HG03571 (cell line): Measurements from ENCODE around the gene RPS27.
"Not testable (repeated sequence)": the region's sequence is repeated elsewhere in the genome, so short reads cannot be mapped to it uniquely, and the experiment has no call there.

ENCODE experiments used
- ATAC-seq: cut with Tn5 transposase; IDR thresholded peaks from one replicate; pipeline ENCODE4 v1.9.1; 2021; ENCODE audit not compliant: unreplicated experiment

The RPS27 gene

GRCh38 chr1:153985341-153985912 lies 5.1 kb upstream of the RPS27 start:
- ATAC-seq: no peak

DNA sequence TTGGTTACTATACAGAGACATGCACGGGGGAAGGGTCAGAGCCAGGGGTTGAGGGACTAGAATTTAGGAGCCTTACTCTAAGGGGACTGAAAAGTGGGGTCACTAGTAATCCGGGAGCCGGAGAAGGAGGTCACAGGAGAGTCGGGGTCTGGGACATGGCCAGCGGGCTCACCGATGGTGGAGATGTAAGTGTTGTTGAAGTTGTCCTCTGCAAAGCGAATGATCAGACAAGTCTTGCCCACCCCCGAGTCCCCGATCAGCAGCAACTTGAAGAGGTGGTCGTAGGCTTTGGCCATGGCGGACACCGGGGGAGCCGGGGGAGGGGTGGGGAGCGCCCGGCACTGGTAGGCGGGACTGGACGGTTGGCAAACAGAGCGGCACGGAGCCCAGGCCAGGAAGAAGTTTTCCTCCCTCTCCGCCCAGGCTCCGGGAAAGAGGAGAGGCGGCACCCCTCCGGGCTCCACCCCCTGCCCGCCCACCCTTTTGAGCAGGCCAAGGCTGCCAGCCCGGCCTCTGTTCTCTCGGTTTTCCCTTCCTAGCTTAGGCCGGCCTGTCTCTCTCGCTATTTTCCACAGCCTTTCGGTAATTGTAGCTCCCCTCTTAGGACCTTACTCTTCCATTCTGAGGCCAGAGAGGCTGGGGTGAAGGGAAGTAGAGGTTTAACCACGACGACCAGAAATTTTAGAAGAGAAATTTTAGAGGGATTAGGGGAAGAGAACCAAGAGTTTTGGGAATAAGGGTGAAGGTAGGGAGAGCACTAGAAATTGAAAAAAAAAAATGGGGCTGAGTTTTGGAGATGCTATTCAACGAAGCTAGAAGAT lies 4.4 kb upstream of the RPS27 start, which contains the start of gene RAB13:
TSS of gene RAB13 (minus strand) at position 399 of the 821 bp plus-strand sequence. CDS start at position 296, 103 bp downstream.
- ATAC-seq: no peak

- no peak for ATAC-seq
Measured at GRCh38 chr1:153987621-153988020, 2.9 kb upstream of the RPS27 start.

DNA sequence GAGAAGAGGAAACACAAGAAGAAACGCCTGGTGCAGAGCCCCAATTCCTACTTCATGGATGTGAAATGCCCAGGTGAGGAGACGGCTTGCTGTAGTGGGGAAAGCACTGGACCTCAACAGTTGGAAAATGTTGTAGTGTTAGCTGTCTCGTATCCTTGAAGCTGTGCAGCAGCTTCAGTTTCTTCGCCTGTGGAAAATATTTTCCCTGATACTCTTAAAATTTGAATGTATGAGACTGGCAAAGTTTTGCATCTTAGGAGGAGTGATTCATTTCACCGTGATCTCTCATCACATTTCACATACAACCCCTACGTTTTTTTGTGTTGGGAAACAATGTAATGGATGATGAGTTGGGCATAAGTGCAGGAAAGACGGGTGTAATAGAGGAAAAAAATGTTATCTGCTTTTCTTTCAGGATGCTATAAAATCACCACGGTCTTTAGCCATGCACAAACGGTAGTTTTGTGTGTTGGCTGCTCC lies 629 bp downstream of the RPS27 start:
- ATAC-seq: no peak

DNA sequence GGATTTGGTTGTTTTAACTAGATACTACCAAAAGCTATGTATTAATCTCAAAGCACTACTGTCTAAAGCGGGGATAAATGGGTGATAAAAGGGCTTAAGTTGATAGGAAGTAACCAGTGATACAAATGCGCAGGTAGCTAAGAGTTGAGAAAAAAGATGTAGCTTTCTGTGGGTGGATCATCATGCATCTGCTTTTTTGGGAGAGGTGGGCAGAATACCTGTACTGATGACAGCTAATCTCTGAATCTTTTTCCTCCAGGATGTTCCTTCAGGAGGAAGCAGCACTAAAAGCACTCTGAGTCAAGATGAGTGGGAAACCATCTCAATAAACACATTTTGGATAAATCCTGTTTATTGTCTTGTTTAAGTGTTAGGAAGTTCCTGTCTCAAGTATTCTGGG lies 1.2 kb downstream of the RPS27 start:
- ATAC-seq: no peak

DNA sequence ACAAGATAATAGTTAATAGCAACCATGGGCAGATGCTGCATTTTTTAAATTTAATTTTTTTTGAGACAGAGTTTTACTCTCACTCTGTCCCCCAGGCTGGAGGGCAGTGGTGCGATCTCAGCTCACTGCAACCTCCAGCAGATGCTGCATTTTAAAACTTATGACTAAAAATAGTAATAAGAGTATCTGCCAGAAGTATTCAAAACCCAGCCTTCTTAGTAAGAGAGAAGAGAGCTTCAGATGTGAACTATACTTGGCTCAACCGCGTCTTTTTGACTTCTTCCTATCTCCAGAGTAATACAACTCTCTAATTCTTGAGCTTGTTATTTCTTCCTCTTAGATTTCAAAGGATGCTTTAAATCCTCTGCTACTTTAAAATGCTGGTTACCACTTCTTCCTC lies 4.6 kb downstream of the RPS27 start:
- no peak for ATAC-seq

DNA sequence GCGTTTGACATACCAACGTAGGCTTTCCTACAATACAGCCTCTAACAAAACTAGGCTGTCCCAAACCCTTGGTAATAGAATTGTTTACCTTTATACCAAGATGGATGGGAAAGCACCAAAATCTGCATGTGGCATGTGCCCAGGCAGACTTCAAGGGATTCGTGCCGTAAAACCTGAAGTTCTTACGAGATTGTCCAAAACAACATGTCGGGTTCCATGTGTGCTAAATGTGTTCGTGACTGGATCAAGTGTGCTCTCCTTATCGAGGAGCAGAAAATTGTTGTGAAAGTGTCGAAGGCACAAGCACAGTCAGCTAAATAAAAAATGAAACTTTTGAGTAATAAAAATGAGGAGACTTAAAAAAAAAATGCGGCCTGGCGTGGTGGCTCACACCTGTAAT lies 5.1 kb downstream of the RPS27 start:
- ATAC-seq: no peak

DNA sequence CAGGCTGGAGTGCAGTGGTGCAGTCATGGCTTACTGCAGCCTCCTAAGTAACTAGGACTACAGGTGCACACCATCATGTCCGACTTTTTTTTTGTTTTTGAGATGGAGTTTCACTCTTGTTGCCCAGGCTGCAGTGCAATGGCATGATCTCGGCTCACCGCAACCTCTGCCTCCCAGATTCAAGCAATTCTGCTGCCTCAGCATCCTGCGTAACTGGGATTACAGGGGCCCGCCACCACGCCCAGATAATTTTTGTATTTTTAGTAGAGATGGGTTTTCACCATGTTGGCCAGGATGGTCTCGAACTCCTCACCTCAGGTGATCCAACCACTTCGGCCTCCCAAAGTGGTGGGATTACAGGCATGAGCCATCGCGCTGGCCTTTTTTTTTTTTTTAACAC lies 6.3 kb downstream of the RPS27 start:
- not testable (repeated sequence) for ATAC-seq

DNA sequence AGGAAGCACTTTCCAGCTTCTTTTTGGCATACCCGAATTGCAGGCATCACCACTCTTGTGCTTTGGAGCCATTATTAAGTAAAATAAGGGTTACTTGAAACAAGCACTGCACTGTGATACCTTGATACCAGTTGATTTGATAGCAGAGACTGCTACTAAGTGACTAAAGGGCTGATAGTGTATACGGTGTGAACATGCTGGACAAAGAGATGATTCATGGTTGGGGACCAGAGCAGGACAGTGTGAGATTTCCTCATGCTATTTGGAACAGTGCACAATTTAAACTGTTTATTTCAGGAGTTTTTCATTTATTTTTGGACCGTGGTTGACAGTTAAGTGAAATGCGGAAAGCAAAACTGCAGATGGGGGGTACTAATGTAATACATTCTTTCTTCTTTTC lies 9.9 kb downstream of the RPS27 start:
- no peak for ATAC-seq

- ATAC-seq: no peak
Measured at GRCh38 chr1:154006136-154006535, 15.6 kb downstream of the RPS27 start.

GRCh38 chr1:154012129-154012528 lies 21.6 kb downstream of the RPS27 start:
- ATAC-seq: no peak

DNA sequence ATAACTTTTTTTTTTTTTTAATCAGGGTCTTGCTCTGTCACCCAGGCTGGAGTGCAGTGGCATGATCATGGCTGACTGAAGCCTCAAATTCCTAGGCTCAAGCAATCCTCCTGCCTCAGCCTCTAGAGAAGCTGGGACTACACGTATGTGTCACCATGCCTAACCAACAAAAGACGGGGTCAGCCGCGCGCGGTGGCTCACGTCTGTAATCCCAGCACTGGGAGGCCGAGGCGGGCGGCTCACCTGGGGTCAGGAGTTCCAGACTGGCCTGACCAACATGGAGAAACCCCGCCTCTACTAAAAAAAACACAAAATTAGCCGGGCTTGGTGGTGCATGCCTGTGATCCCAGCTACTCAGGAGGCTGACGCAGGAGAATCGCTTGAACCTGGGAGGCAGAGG lies 22.0 kb downstream of the RPS27 start:
- ATAC-seq: not testable (repeated sequence)

DNA sequence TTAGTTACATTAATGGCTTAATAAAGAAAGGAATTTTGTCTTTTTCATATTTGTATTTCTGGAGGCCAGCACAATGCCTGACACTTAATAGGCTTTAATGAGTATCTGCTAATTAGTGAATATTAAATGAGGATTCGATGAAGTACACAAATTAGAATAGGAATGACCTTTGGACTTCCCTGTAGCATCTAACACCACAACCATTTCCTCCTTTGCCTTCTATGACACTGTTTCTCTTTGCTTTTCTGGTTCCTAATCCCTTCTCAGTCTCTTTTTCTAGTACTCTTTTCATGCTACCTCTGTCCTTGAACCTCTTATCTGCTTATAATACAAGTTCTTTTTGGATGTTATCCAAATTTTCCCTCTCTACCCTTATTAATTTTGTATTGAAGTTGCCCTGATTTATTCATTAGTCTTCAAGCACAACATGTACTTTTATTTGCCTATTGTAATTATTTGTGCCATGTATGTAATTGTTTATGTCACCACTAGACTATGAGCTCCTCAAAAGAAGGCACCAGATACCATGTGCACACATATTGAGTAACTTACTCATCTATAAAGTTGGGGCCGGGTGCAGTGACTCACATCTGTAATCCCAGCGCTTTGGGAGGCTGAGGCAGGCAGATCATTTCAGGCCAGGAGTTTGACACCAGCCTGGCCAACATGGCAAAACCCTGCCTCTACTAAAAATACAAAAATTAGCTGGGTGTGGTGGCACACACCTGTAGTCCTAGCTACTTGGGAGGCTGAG lies 23.8 kb downstream of the RPS27 start:
- no peak for ATAC-seq

GRCh38 chr1:154019269-154019668 lies 28.7 kb downstream of the RPS27 start:
- no peak for ATAC-seq

DNA sequence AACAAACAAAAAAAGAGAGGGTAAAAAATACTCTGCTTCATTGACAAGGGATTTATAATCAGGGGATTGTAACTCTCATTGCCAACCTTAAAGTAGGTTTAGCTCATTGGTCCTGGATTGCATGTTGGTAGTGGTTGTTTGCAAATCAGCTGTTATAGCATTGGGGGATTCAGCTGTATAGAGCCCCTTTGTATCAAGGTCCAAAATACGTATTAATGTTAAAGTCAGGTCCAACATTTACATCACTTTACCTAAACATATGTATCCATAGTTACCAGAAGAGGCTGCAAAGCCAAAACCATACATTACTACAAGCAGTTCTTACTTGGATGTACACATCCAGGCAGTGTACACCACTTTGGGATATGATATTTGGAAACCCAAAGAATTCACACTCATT lies 29.4 kb downstream of the RPS27 start:
- ATAC-seq: no peak

DNA sequence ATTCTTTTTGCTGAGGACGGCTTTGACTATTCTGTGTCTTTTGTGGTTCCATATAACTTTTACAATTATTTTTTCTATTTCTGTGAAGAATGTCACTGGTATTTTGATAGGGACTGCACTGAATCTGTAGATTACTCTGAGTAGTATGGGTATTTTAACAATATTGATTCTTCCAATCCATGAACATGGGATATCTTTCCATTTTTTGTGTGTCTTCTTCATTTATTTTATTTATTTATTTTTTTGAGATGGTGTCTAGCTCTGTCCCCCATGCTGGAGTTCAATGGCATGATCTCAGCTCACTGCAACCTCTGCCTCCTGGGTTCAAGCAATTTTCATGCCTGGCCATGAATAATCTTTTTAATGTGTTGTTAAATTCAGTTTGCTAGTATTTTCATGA lies 43.1 kb downstream of the RPS27 start:
- ATAC-seq: not testable (repeated sequence)
